Stimulated activated CD4-positive, alpha-beta T cell treated with anti-CD3 and anti-CD28 coated beads, Interleukin-15, amount 100 ng/mL, for 24 hours (primary cell): ENCODE data around the gene P4HB.

Experiments
- DNase-seq: peaks from one replicate; pipeline ENCODE4 v3.0.0-alpha.2; 2020

P4HB gene

GRCh38 chr17:81895400-81895799, 35.1 kb upstream of the P4HB start:
- no peak for DNase-seq

GRCh38 chr17:81891303-81891552, 30.9 kb upstream of the P4HB start:
- no peak for DNase-seq

- DNase-seq = peak; percentile 46
Observed at GRCh38 chr17:81890447-81891302, 30.3 kb upstream of the P4HB start.

GRCh38 chr17:81889602-81890001, 29.3 kb upstream of the P4HB start:
- no peak for DNase-seq

GRCh38 chr17:81888988-81889595, 28.8 kb upstream of the P4HB start:
- DNase-seq = no peak

GRCh38 chr17:81888105-81888987, 28.0 kb upstream of the P4HB start:
- DNase-seq = no peak

GRCh38 chr17:81885869-81886548, 25.7 kb upstream of the P4HB start:
- DNase-seq = no peak

GRCh38 chr17:81885454-81885853, 25.1 kb upstream of the P4HB start:
- DNase-seq = no peak

GRCh38 chr17:81884968-81885367, 24.6 kb upstream of the P4HB start:
- no peak for DNase-seq

GRCh38 chr17:81884520-81884919, 24.2 kb upstream of the P4HB start:
- DNase-seq = no peak

GRCh38 chr17:81879121-81879520, 18.8 kb upstream of the P4HB start:
- no peak for DNase-seq

- no peak for DNase-seq
Observed at GRCh38 chr17:81878294-81878693, 18.0 kb upstream of the P4HB start.

GRCh38 chr17:81877569-81877968, 17.2 kb upstream of the P4HB start:
- no peak for DNase-seq

- peak; percentile 97 for DNase-seq
Observed at GRCh38 chr17:81871387-81872230, 11.3 kb upstream of the P4HB start.

- DNase-seq = no peak
Observed at GRCh38 chr17:81870981-81871386, 10.6 kb upstream of the P4HB start, which contains the start of gene ARHGDIA. TSS of gene ARHGDIA (minus strand) at chr17:81871337. CDS start at chr17:81869930, 1,407 bp downstream.

GRCh38 chr17:81870131-81870980, 10.0 kb upstream of the P4HB start:
- peak; percentile 62 for DNase-seq

- peak; percentile 64 for DNase-seq
Observed at GRCh38 chr17:81869221-81870130, 9.1 kb upstream of the P4HB start.

GRCh38 chr17:81868674-81869220, 8.4 kb upstream of the P4HB start:
- peak; percentile 41 for DNase-seq

- DNase-seq = peak; percentile 39
Observed at GRCh38 chr17:81867991-81868673, 7.8 kb upstream of the P4HB start.
